Activated T-cell treated with anti-CD3 and anti-CD28 coated beads, Interleukin-2, amount 50 U/mL, for 1 hour (primary cell): ENCODE data around the gene HEPHL1.
A peak's percentile ranks its signal among the peaks of the same experiment; 100 is the strongest.
"Not testable (repeated sequence)": the region's sequence is repeated elsewhere in the genome, so short reads cannot be mapped to it uniquely, and the experiment has no call there.

Source experiments
- DNase-seq: peaks from one replicate; pipeline ENCODE4 v3.0.0-alpha.2; 2020

Gene HEPHL1

GRCh38 chr11:94091091-94091490 lies 69.9 kb downstream of the HEPHL1 start:
- no peak for DNase-seq

GRCh38 chr11:94100253-94100652 lies 79.1 kb downstream of the HEPHL1 start:
- no peak for DNase-seq

GRCh38 chr11:94103471-94103870 lies 82.3 kb downstream of the HEPHL1 start:
- no peak for DNase-seq

- no peak for DNase-seq
These were observed 83.6 kb downstream of the HEPHL1 start for GRCh38 chr11:94104734-94105133.

- no peak for DNase-seq
These were observed 85.6 kb downstream of the HEPHL1 start for GRCh38 chr11:94106716-94107115.

- no peak for DNase-seq
These were observed 86.2 kb downstream of the HEPHL1 start for GRCh38 chr11:94107363-94107762.

GRCh38 chr11:94111241-94111640 lies 90.1 kb downstream of the HEPHL1 start:
- no peak for DNase-seq

- DNase-seq, result no peak
These were observed 90.5 kb downstream of the HEPHL1 start for GRCh38 chr11:94111660-94112059.

- no peak for DNase-seq
These were observed 91.2 kb downstream of the HEPHL1 start for GRCh38 chr11:94112206-94112953.

- no peak for DNase-seq
These were observed 96.0 kb downstream of the HEPHL1 start for GRCh38 chr11:94117197-94117574.

GRCh38 chr11:94117871-94118270 lies 96.7 kb downstream of the HEPHL1 start:
- no peak for DNase-seq

GRCh38 chr11:94119676-94120075 lies 98.5 kb downstream of the HEPHL1 start:
- not testable (repeated sequence) for DNase-seq

- not testable (repeated sequence) for DNase-seq
These were observed 99.4 kb downstream of the HEPHL1 start for GRCh38 chr11:94120516-94120915.

GRCh38 chr11:94120946-94121345 lies 99.8 kb downstream of the HEPHL1 start:
- no peak for DNase-seq

GRCh38 chr11:94125407-94126115 lies 104.4 kb downstream of the HEPHL1 start:
- DNase-seq, result no peak

GRCh38 chr11:94127638-94128037 lies 106.5 kb downstream of the HEPHL1 start:
- no peak for DNase-seq

GRCh38 chr11:94128291-94128745 lies 107.2 kb downstream of the HEPHL1 start:
- no peak for DNase-seq

- DNase-seq, result peak; percentile 79
These were observed 107.8 kb downstream of the HEPHL1 start, which contains the start of gene PANX1 for GRCh38 chr11:94128746-94129511. Gene PANX1, plus strand, starts transcription at chr11:94128841. Its CDS starts 472 bp downstream, at chr11:94129313.

- no peak for DNase-seq
These were observed 108.6 kb downstream of the HEPHL1 start for GRCh38 chr11:94129512-94130297.

GRCh38 chr11:94130298-94131046 lies 109.3 kb downstream of the HEPHL1 start:
- no peak for DNase-seq

GRCh38 chr11:94131047-94131717 lies 110.0 kb downstream of the HEPHL1 start:
- DNase-seq, result no peak
